Stimulated activated CD4-positive, alpha-beta T cell treated with anti-CD3 and anti-CD28 coated beads, Interleukin-4, amount 100 ng/mL, for 4 hours (primary cell): ENCODE measurements around the gene FBXL15.

Source experiments
- DNase-seq, 2 experiments: peaks; one replicate each; pipeline ENCODE4 v3.0.0-alpha.2; 2020

FBXL15 gene

DNA sequence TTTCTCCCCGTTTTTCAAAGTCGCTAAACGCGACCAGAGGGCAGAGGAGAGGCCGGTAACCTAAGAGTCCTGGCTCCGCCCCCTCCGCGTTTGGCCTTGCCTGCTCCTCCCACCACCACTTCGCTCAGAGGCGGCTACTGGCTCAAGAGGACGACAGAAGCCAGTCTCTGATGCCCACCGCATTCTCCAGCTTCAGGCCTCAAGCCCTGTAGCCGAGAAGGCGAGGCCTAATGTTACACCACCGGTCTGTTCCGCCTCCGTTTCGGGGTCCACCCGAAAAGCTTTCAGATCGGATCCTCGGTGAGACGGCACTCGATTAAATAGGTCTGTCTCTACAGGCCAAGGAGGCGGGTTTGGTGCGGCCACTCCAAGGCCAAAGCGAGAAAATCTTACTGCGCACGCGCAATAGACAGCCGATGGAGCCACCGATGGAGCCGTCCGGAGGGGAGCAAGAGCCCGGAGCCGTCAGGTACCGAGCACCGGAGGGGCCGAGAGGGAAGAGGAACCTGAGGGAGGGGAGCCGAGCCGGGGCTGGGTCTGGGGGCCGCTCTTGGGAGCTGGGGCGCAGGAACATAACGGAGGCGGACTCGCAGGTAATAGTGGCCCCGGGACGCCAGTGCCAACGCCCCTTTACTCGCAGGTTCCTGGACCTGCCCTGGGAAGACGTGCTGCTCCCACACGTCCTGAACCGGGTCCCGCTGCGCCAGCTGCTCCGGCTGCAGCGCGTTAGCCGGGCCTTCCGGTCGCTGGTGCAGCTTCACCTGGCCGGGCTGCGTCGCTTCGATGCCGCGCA lies at the start of gene FBXL15:
FBXL15 (plus strand) TSS at position 123 of the 793 bp plus-strand sequence; CDS start at position 417, 294 bp downstream.
- peak; percentile 88 to 94 for DNase-seq

DNA sequence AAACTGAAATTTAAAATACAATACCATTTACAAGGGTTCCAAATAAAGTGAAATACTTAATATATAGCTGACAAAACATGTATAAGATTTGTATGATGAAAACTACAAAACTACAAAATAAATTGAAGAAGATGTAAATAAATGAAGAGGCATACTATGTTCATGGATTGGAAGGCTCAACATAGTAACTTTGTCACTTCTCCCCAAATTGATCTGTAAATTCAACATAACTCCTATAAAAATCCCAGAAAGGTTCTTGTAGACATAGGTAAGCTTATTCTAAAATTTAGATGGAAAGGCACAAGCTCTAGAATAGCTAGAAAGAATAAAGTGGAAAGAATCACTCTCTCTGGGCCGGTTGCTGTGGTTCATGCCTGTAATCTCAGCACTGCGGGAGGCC lies 49.3 kb upstream of the FBXL15 start:
- DNase-seq, result no peak

DNA sequence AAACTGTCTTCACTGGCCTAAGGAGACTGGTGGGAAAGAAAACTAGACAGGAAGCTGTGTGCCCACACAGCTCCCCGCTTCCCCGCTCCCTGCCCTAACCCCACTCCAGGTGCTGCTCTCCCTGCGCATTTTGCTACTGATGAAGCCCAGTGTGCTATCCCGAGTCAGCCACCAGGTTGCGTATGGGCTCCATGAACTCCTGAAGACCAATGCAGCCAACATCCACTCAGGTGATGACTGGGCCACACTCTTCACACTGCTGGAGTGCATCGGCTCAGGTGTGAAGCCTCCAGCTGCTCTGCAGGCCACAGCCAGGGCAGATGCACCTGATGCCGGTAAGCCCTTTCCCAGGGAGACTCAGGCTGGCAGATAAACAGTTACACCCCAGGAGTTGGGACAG lies 45.4 kb upstream of the FBXL15 start:
- no peak for DNase-seq

DNA sequence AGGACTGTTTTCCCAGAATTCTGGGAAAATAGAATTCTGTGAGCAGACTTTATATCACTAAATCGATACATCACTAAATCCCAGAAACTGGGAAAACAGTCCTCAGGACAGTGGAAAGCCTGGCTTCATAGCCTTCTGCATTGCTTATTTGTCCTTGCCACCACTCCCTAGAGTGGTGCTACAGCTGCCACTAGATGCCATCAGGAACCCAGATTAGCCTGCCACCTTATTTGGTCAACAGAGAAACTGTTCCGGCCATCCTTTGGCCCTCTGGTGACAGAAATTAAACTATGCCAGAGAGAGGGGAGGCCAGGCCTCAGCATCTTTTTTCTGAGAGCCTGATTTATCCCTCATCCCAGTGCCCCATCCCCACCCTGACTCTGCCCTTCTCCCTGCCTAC lies 44.8 kb upstream of the FBXL15 start:
- no peak for DNase-seq

DNA sequence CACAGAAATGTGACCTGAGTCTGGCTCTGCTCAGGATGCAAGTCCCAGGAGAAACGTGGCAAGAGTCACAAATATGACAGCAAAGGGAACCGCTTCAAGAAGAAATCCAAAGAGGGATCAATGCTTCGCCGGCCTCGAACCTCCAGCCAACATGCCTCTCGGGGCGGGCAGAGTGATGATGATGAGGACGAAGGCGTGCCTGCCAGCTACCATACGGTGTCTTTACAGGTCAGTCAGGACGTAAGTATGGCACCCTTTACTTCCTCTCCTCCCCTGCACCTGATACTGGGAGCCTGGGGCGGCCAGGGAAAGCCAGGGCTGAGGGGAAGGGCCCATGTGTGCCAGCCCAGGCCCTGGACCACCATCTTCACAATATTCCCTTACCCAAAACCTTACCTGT lies 43.7 kb upstream of the FBXL15 start:
- no peak for DNase-seq

GRCh38 chr10:102379383-102379782 lies 41.3 kb upstream of the FBXL15 start:
- DNase-seq, result no peak

GRCh38 chr10:102381983-102382382 lies 38.7 kb upstream of the FBXL15 start:
- no peak for DNase-seq

DNA sequence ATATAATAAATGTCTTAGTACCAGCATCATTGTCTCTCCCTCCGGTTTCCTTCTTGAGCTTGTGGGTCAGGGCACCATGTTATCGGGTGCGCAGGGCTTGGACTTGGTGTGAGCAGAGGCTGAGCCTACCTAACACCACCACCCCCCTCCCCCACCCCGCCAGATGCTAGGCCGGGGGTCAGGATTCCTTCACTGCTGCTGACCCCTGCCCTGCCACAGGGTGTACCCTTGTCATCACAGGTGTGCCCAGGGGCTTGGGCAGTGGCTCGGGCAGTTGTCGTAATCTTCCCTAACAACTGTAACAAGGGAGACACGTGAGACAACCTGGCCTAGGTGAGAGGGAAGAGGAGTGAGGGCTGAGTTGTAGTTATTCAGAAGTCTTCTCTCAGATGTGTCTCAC lies 37.8 kb upstream of the FBXL15 start:
- no peak for DNase-seq

- DNase-seq, result no peak
Observed at GRCh38 chr10:102384053-102384452, 36.6 kb upstream of the FBXL15 start.

DNA sequence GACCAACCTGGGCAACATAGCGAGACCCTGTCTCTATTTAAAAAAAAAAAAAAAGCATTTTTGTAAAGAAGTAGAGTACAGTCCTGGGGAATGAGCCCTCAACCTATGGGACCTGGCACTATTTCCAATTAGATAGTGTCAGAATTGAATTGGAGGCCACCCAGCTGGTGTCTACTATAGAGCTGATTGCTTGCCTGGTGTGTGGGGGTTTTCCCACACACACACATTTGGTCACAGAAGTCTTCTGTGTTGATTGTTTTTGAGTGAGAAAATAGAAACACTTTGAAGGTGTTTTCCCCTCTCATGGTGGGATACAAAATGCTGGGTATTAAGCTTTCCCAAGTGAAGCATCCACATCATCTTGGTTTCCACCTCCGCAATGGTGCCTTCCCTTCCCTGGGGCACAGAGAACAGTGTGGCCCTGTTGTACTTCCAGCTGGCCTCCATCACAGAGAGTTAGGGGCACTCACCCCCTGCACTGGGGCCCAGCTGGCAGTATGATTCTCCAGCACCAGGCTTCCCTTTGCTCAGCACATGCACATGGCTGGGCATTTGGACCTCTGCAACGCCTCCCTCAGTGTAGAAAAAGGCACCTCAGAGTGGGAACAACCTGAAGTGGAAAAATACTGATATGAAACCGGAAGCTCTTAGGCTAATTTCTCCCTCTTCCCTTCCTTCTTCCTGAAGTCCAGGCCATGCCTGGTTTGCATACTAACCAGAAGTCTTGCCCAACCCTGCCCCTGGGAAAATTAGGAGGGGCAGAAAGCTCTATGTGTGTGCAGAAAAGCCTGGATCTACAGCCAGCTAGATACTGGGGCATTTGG lies 35.8 kb upstream of the FBXL15 start:
- no peak for DNase-seq

GRCh38 chr10:102389894-102390293 lies 30.7 kb upstream of the FBXL15 start:
- no peak for DNase-seq

DNA sequence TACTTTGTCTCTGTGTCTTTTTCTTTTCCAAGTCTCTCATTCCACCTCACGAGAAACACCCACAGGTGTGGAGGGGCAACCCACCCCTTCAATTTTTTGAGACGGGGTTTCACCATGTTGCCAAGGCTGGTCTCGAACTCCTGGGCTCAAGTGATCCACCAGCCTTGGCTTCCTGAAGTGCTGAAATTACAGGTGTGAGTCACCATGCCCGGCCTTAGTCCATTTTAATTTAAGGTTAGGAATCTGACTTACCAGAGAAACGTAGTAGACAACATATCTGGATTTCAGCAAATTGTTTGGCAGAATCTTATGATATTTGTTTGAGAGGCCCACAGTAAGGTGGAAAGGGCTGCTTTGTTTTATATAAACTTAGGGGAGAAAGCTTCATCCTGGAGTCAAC lies 28.3 kb upstream of the FBXL15 start:
- no peak for DNase-seq

DNA sequence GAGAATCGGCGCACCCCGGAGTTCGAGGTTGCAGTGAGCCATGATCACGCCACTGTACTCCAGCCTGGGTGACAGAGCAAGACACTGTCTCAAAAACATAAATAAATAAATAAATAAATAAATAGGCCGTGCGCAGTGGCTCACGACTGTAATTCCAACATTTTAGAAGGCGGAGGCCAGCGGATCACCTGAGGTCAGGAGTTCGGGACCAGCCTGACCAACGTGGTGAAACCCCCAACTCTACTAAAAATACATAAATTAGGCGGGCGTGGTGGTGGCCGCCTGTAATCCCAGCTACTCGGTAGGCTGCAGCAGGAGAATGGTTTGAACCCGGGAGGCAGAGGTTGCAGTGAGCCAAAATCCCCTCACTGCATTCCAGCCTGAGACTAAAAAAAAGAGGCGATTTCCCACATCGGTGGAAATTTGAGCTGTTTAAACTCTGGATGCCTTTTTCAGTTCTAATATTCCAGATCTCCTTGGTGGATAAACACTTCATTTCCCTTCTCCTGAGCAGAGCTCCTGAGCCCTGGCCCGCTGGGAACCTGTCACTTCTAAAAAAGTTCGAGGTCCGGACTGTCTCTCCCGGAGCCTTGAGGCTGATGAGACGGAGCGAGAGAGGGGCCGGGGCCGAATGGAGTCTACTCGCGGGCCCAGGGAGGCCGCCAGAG lies 27.1 kb upstream of the FBXL15 start:
- DNase-seq, result no peak

- peak; percentile 96 to 99 for DNase-seq
Observed at GRCh38 chr10:102394079-102394800, 26.4 kb upstream of the FBXL15 start.

DNA sequence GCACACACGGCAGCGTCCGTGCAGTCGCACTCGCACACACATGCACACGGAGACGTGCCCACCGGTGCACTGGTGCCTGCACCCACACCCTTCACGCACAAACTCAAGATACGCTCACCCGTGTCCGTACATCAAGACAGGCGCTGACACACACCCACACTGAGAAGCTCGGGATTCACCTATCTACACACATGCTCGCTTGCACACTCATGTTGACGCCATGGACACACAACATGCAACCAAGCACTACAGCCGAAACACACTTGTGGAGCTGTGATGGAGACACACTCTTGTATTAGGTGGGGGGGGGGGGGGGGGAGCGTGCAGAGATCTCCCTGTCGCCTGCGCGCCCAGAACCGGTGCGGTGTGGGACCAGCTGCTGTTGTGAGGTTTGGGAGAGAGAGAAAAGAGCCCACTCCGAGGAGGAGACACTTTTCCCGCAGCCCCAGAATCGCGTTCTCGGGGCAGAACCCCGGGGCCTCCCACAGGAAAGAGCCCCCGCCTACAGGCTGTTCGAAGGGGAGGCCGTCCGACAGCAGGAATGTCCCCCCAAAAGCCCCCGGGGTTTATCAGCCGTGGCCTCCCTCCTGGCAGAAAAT lies 25.7 kb upstream of the FBXL15 start:
- DNase-seq, result peak; percentile 59 to 69

DNA sequence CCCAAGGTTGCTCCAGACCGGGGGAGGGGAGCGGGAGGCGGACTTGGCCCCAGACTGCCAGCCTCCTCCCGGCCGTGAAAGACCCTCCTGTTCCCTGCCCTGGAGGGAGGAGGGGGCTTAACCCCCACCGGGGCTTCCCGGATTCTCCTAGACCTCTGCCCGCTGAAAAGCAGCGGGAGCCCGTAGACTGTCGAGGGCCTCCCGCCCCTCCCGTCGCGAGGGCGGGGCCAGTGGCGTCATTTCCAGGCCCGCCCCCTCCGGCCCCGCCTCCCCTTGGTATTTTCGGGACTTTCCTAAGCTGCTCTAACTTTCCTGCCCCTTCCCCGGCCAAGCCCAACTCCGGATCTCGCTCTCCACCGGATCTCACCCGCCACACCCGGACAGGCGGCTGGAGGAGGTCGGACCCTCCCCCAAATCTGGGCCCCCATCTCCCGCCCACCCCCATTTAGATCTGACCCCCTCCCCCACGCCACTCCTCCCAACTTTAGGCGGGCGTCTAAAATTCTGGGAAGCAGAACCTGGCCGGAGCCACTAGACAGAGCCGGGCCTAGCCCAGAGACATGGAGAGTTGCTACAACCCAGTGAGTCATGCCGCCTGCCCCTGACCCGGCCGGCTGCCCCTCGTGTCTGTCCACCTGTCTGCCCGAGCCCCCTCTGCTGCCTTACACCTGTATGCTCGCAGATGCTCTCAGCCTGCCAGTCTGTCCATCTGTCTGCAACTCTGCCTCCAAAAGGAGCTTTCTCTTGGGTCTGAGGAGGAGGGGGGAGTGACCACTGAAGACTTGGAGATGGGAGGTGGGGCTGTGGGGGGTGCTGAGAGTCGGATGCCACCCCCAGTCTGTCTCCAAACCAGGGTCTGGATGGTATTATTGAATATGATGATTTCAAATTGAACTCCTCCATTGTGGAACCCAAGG lies 25.0 kb upstream of the FBXL15 start, which contains the start of gene NFKB2:
NFKB2 (plus strand) TSS at position 306 of the 917 bp plus-strand sequence; CDS start at position 561, 255 bp downstream.
- DNase-seq, result peak; percentile 89 to 93

GRCh38 chr10:102396317-102396650 lies 24.4 kb upstream of the FBXL15 start:
- DNase-seq, result no peak

- no peak for DNase-seq
Observed at GRCh38 chr10:102396730-102397151, 23.9 kb upstream of the FBXL15 start.

DNA sequence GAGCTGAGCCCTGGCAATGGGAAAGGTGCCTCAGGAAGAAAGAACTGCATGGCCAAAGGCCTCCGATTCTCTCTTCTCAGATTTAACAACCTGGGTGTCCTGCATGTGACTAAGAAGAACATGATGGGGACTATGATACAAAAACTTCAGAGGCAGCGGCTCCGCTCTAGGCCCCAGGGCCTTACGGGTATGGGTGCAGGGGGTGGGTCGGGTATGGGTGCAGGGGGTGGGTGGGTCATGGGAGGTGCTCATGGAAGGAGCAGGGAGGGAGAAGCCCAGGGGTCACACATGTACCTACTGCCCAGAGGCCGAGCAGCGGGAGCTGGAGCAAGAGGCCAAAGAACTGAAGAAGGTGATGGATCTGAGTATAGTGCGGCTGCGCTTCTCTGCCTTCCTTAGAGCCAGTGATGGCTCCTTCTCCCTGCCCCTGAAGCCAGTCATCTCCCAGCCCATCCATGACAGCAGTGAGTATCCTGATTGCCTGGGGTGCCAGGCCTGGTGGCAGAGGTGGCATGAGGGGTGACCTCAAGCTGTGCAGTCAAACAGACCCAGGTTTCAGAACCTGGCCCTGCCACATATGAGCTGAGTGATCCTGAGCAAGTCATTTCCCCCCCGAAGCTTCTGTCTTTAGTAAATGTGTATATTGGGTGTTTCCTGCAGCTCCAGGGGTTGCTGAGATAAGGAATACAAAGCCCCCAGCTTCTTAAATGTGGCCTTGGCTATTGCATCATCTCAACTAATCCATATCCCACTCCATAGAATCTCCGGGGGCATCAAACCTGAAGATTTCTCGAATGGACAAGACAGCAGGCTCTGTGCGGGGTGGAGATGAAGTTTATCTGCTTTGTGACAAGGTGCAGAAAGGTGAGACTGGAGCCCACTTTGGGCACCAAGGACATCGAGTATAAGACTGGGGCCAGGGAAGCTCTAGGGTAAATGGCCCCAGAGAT lies 23.1 kb upstream of the FBXL15 start:
- DNase-seq, result no peak
